Stomach (tissue), 4 donors: Measurements from ENCODE around the gene RNF133.
"Not testable (repeated sequence)": the region's sequence is repeated elsewhere in the genome, so short reads cannot be mapped to it uniquely, and the experiment has no call there.

Experiments
- EP300 ChIP-seq: sonication (generic); formaldehyde crosslinking; IDR thresholded peaks from one replicate; pipeline ENCODE4 v1.6.1; 2017; ENCODE audit warnings: antibody characterized with exemption
- POLR2A ChIP-seq, 4 donors: fragments of 450-650 bp; IDR thresholded peaks; one replicate each; pipeline ENCODE4 v1.6.1; 2016; ENCODE audit warnings: antibody characterized with exemption in 4 of 4, control low read depth in 2 of 4, mild to moderate bottlenecking in 1 of 4, moderate library complexity in 1 of 4
- POLR2AphosphoS5 ChIP-seq, 3 donors: sonication (generic); formaldehyde crosslinking; IDR thresholded peaks; one replicate each; pipeline ENCODE4 v1.6.1; 2016; ENCODE audit warnings: antibody characterized with exemption in 3 of 3
- TF ChIP-seq, protein P1 (sequence below), 7 experiments: fragments of 450-650 bp in 4 of 7; fragments of 200-600 bp in 3 of 7; sonication (generic) in 3 of 7; IDR thresholded peaks; one replicate each; pipeline ENCODE4 v1.5.1; 2016 to 2019; ENCODE audit warnings: antibody characterized with exemption in 7 of 7, control low read depth in 2 of 7, mild to moderate bottlenecking in 1 of 7

- TF ChIP-seq, protein P1, sequence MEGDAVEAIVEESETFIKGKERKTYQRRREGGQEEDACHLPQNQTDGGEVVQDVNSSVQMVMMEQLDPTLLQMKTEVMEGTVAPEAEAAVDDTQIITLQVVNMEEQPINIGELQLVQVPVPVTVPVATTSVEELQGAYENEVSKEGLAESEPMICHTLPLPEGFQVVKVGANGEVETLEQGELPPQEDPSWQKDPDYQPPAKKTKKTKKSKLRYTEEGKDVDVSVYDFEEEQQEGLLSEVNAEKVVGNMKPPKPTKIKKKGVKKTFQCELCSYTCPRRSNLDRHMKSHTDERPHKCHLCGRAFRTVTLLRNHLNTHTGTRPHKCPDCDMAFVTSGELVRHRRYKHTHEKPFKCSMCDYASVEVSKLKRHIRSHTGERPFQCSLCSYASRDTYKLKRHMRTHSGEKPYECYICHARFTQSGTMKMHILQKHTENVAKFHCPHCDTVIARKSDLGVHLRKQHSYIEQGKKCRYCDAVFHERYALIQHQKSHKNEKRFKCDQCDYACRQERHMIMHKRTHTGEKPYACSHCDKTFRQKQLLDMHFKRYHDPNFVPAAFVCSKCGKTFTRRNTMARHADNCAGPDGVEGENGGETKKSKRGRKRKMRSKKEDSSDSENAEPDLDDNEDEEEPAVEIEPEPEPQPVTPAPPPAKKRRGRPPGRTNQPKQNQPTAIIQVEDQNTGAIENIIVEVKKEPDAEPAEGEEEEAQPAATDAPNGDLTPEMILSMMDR (IDR thresholded peaks at IDR 0.05), result not testable (repeated sequence)
- TF ChIP-seq POLR2A (IDR thresholded peaks at IDR 0.05); EP300: not testable (repeated sequence)
- TF ChIP-seq POLR2AphosphoS5 (IDR thresholded peaks at IDR 0.05), result peak in 1 of 3 donors; percentile 60
Observed at GRCh38 chr7:122679269-122679709, 19.6 kb downstream of the RNF133 start.
